HG03342 (cell line): ENCODE measurements around the gene MYO7B.
"Not testable (repeated sequence)": the region's sequence is repeated elsewhere in the genome, so short reads cannot be mapped to it uniquely, and the experiment has no call there.

Experiments used
- ATAC-seq: cut with Tn5 transposase; IDR thresholded peaks from one replicate; pipeline ENCODE4 v1.9.1; 2021; ENCODE audit warnings: mild to moderate bottlenecking, moderate library complexity; ENCODE audit not compliant: unreplicated experiment

MYO7B gene

GRCh38 chr2:127523269-127523939, 12.1 kb upstream of the MYO7B start:
- no peak for ATAC-seq

DNA sequence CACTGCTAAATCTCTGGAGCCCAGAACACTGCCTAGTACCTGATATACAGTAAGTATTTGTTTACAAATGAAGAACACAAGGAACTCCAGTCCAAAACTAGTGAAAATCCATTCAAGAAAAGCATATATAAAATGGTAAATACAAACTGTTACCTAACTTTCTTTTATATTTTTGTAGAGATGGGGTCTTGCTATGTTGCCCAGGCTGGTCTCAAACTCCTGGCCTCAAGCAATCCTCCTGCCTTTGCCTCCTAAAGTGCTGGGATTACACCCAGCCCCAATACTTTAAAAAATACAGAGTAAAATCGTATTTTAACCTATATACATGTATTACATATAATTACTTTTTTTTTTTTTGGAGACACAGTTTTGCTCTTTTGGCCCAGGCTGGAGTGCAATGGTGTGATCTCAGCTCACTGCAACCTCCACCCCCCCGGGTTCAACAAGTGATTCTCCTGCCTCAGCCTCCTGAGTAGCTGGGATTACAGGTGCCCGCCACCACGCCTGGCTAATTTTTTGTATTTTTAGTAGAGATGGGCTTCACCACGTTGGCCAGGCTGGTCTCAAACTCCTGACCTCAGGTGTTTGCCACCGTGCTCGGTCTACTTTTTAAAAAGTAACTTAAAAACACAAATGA, 11.2 kb upstream of the MYO7B start:
- ATAC-seq = not testable (repeated sequence)

GRCh38 chr2:127525691-127526131, 9.8 kb upstream of the MYO7B start:
- ATAC-seq = no peak

DNA sequence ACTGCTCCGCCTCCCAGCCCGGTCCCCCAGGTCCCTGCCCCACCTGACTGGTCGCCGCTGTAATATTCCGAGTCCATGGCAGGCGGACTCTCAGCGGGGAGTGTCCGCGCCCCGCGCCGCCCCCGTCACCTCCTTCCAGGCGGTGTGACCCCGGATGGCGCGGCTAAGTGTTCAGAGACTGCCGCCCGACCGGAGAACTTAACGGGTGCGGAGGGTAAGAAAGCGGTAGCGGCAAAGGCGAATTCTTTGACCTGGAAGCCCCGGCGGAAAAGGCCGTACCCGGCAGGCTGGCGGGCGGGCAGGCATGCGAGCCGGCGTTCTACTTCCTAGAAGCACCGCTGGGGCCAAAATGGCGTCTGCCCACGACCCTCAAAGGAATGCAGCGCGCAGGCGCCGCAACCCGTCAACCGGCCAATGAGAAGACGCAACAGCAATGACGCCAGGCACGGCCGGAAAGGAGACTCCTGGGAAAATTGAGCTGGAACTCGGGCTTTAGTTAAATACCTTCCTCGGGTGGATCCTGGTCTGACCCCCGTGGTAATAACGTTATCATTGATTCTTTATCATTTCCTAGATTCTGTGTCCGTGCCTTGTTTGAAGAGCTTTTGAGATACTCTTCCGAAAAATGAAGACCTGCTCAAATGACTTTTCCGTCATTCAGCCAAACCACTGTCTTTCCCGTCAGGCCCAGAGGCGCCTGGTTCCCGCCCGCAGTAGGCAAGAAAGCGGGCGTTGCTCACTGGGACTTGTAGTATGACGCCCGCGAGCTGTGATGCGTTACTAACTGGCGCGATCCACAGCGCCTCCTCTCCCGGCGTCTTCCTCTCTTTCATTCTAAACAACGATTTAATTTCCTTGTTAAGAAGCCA, 9.1 kb upstream of the MYO7B start, which contains the start of gene IWS1:
TSS of gene IWS1 (minus strand) at position 358 of the 869 bp plus-strand sequence. CDS start at position 77, 281 bp downstream.
- ATAC-seq = peak; percentile 85

GRCh38 chr2:127527001-127527804, 8.3 kb upstream of the MYO7B start:
- no peak for ATAC-seq

DNA sequence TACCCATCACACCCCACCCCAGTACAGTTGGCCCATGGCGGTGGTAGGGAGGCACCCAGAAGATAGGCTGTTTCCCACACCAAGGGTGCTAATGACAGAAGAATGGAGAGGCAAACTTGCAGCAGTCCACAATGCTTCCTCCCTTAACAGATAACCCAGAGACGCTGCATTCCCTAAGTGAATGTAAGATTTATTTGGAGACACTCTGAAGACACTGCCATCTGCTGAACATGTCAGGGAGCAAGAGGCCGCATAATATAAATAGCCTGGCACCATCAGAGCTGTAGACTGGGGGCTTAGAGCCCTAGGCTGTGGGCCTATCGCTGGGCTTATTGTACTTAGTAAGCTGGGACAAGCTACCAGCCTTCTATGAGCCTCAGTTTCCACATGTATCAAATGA, 7.0 kb upstream of the MYO7B start:
- ATAC-seq = no peak

GRCh38 chr2:127529416-127529815, 6.1 kb upstream of the MYO7B start:
- ATAC-seq = not testable (repeated sequence)

- ATAC-seq = no peak
Observed at GRCh38 chr2:127530245-127531140, 5.0 kb upstream of the MYO7B start.

- no peak for ATAC-seq
Observed at GRCh38 chr2:127531221-127531648, 4.2 kb upstream of the MYO7B start.

DNA sequence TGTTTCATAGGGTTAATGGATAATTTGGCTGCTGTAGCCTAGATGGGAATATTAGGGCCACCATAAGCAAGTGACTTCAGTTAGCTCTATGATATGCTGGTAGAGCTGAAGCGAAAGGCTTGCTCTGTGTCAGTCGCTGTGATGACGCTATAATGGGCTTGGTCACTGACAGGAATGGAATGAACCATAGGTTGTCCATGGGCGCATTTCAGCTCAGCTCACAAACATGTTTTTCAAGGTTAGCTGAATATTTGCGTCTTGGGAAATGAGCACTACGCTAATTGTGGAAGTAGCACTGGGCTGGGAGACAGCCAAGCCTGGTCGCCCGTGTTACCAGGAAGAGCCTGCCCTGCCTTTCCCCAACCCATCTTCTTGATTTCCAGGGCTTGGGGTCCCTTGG, 3.2 kb upstream of the MYO7B start:
- ATAC-seq = no peak

- no peak for ATAC-seq
Observed at GRCh38 chr2:127535918-127536317, 435 bp downstream of the MYO7B start.

- ATAC-seq = no peak
Observed at GRCh38 chr2:127536707-127537541, 1.4 kb downstream of the MYO7B start.

GRCh38 chr2:127537644-127538043, 2.2 kb downstream of the MYO7B start:
- ATAC-seq = no peak

DNA sequence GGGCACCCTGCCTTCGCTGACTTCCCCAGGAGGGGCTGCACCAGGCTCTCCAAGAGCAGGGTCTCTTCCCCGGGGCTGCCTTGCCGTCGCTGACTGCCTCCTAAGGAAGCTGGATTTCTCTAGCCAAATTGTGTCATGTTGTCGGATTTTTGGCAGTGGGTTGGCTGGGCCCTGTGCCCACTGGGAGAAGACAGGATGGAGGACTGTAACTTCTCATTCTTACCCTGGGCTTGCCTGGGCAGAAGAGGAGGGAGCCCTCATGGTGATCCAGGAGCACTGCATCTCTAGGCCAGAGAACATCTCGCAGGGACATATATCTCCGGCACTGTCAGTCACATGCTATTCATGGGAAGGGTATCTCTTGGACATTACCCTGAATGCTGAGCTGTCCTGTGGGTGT, 6.3 kb downstream of the MYO7B start:
- no peak for ATAC-seq

GRCh38 chr2:127542231-127542630, 6.7 kb downstream of the MYO7B start:
- no peak for ATAC-seq

- ATAC-seq = not testable (repeated sequence)
Observed at GRCh38 chr2:127543013-127543501, 7.6 kb downstream of the MYO7B start.

DNA sequence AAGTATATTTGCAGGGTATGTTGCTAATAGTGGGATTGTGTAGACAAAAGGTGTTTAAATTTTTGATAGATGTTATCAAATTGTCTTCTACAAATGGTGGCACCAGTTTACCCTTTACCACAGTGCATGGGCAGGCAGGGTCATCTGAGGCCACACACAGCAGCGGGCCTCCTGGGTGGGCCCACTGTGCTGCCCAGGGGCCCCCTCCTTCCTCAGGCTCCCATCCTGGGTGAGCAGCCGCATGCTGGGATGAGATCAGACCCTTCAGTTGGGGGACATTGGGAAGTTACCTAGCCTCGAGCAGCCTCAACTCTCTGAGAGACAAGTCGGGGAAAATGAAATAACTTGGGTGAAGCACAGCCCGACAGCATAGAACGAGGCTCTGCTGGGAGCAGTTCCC, 9.7 kb downstream of the MYO7B start:
- ATAC-seq = no peak

DNA sequence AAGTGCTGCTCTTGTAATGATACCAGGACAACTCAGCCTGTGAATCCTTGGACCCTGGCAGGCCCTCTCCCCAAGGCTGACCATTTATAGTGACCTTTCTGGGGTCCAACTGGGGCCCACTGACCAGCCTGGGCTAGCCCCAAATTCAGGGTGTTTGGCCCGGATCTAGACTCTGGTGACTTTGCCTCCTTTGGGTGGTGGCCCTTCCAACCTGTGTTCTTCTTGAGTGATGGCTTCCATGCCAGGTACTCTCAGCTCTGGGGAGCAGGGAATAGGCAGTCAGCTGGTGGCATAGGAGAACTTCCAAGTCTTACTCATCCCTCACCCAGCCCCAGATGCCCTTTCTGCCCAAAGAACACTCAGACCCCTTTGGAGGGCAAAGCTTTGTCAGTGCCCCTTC, 10.3 kb downstream of the MYO7B start:
- ATAC-seq = no peak

DNA sequence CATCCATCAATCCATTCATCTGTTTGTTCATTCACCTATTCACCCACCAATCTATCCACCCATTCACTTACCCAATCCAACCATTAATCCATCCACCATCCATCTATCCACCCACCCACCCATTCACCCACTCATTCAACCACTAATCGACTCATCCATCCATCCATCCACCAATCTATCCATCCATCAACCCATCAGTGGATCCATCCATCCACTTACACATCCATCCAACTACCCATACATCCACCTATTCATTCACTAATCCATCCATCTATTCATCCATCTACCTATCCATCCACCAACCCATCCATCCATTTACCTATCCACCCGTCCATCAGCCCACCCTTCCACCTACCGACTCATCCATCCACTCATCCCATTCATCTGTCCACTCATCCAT, 11.3 kb downstream of the MYO7B start:
- no peak for ATAC-seq
